ENCODE results near the gene PAK2.
A peak's percentile ranks its signal among the peaks of the same experiment; 100 is the strongest.
"Not testable (repeated sequence)": the region's sequence is repeated elsewhere in the genome, so short reads cannot be mapped to it uniquely, and the experiment has no call there.

The PAK2 gene

GRCh38 chr3:196790636-196791035, 51.0 kb downstream of the PAK2 start:
- DNase-seq = no peak

- no peak for DNase-seq
Measured at GRCh38 chr3:196792771-196793170, 53.1 kb downstream of the PAK2 start.

- no peak for DNase-seq
Measured at GRCh38 chr3:196793246-196793645, 53.6 kb downstream of the PAK2 start.

- no peak for DNase-seq
Measured at GRCh38 chr3:196794467-196794866, 54.8 kb downstream of the PAK2 start.

- no peak for DNase-seq
Measured at GRCh38 chr3:196796317-196796716, 56.7 kb downstream of the PAK2 start.

GRCh38 chr3:196800742-196801434, 61.2 kb downstream of the PAK2 start:
- no peak for DNase-seq

GRCh38 chr3:196803891-196804468, 64.3 kb downstream of the PAK2 start:
- DNase-seq = no peak

- no peak for DNase-seq
Measured at GRCh38 chr3:196804773-196805172, 65.1 kb downstream of the PAK2 start.

- no peak for DNase-seq
Measured at GRCh38 chr3:196810963-196811581, 71.4 kb downstream of the PAK2 start.

GRCh38 chr3:196812853-196813252, 73.2 kb downstream of the PAK2 start:
- DNase-seq = no peak

GRCh38 chr3:196813903-196814302, 74.2 kb downstream of the PAK2 start:
- no peak for DNase-seq

- no peak for DNase-seq
Measured at GRCh38 chr3:196821806-196822355, 82.2 kb downstream of the PAK2 start.

GRCh38 chr3:196829651-196830050, 90.0 kb downstream of the PAK2 start:
- DNase-seq = not testable (repeated sequence)

- no peak for DNase-seq
Measured at GRCh38 chr3:196835086-196835485, 95.4 kb downstream of the PAK2 start.

GRCh38 chr3:196836626-196837025, 97.0 kb downstream of the PAK2 start:
- not testable (repeated sequence) for DNase-seq

- peak; percentile 72 for DNase-seq
Measured at GRCh38 chr3:196837819-196838420, 98.3 kb downstream of the PAK2 start.

- DNase-seq = not testable (repeated sequence)
Measured at GRCh38 chr3:196839351-196839750, 99.7 kb downstream of the PAK2 start.

- DNase-seq = no peak
Measured at GRCh38 chr3:196842567-196843434, 103.1 kb downstream of the PAK2 start.

- DNase-seq = no peak
Measured at GRCh38 chr3:196843435-196844110, 103.9 kb downstream of the PAK2 start.

GRCh38 chr3:196844235-196845219, 104.9 kb downstream of the PAK2 start:
- not testable (repeated sequence) for DNase-seq

- DNase-seq = not testable (repeated sequence)
Measured at GRCh38 chr3:196848375-196848774, 108.7 kb downstream of the PAK2 start.

All from activated naive CD4-positive, alpha-beta T cell treated with anti-CD3 and anti-CD28 coated beads, Interleukin-2, amount 50 U/mL, for 16 hours (primary cell).